ENCODE measurements around the gene PXMP2.

PXMP2 gene

DNA sequence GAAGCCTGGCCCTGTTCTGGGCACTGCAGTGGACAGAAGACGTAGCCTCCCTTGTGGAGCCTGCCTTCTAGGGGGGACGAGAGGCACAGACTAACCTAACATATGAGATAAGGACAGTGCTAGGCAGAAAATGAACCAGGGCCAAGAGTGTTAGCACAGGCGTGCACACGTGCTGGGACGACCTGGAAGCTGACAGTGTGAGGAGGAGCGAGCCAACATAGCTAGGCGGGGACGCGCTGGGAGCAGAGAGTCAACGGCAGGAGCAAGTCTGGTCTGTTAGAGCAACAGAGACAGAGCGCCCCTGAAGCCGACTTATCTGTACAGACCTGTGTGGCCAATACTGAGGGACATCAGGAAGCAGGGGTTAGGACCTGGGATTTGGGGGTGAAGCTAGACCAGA, 8.0 kb downstream of the PXMP2 start:
- DNase-seq, result no peak
- Mint-ChIP-seq H3K27me3 (no peaks in the 10 kb centered on the region), H3K9me3 (no peaks in the 10 kb centered on the region), H3K4me1 (no peaks in the 10 kb centered on the region), H3K27ac (no peak overlapping the region), H3K4me3 (no peak overlapping the region), H3K36me3 (peaks cover 41% of the 10 kb centered on the region)
- CTCF ChIA-PET, result no interaction called here

DNA sequence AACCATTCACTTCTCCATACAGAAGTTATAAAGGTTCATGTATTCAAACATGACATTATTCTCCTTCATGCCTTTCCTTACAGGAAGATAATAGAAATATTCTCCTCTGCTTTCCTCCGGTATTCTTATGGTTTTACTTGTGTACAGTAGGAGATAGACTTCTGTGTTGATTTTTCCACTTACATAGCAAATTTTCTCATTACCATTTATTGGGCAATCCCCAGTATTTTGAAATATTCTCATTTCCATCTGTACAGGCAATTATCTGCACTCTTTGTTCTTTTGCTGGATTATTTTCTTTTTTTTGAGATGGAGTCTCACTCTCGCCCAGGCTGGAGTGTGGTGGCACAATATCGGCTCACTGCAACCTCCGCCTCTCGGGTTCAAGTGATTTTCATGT, 11.0 kb downstream of the PXMP2 start:
- no peak overlapping the region for H3K4me3 Mint-ChIP-seq
- no peaks in the 10 kb centered on the region for H3K4me1 Mint-ChIP-seq
- no peak for DNase-seq
- no peaks in the 10 kb centered on the region for H3K27me3 Mint-ChIP-seq
- no peak overlapping the region for H3K27ac Mint-ChIP-seq
- H3K9me3 Mint-ChIP-seq, result no peaks in the 10 kb centered on the region
- peaks cover 44% of the 10 kb centered on the region for H3K36me3 Mint-ChIP-seq
- CTCF ChIA-PET, result no interaction called here

DNA sequence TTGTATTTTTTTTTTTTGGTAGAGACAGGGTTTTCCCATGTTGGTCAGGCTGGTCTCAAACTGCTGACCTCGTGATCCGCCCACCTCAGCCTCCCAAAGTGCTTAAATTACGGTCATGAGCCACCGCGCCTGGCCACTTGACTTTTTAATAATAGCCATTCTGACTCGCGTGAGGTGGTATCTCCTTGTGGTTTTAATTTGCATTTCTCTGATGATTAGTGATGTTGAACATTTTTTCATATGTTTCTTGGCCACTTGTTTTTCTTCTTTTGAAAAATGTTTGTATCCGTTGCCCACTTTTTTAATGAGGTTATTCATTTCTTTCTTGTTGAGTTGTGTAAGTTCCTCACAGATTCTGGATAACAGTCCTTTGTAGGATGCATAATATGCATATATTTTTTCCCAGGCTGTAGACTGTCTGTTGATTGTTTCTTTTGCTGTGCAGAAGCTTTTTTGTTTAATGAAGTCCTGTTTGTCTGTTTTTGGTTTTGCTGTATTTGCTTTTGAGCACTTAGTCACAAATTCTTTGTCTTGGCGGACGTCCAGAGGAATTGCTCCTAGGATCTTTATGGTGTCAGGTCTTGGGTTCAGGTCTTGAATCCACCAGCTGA, 12.9 kb downstream of the PXMP2 start:
- H3K27me3 Mint-ChIP-seq, result no peaks in the 10 kb centered on the region
- no peaks in the 10 kb centered on the region for H3K9me3 Mint-ChIP-seq
- no peak overlapping the region for H3K4me3 Mint-ChIP-seq
- no peaks in the 10 kb centered on the region for H3K4me1 Mint-ChIP-seq
- H3K36me3 Mint-ChIP-seq, result peaks cover 56% of the 10 kb centered on the region
- no peak overlapping the region for H3K27ac Mint-ChIP-seq
- CTCF ChIA-PET, result no interaction called here
- no peak for DNase-seq

DNA sequence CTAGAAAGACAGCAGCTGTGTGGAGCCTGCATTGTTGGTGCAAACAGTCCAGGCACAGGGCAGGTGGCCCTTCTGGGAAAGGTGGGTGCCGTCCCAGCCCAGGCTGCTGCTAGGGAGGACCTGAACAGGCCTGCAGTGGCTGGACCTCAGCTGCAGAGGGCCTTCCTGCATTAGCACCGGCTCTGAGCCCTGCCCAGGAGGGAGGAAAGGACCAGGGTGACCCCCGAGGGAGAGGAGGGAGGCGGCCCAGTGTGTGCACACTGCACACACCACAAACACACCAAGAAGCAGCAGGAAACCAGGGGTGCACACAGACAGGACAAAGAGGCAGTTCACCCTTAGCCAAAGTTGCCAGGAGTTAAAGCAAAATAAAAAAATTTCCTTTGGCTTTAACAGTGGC, 15.3 kb downstream of the PXMP2 start:
- Mint-ChIP-seq H3K36me3 (peaks cover 53% of the 10 kb centered on the region), H3K4me3 (no peak overlapping the region), H3K27ac (peak overlapping the region; percentile 2), H3K27me3 (no peaks in the 10 kb centered on the region), H3K9me3 (no peaks in the 10 kb centered on the region), H3K4me1 (peaks cover 3% of the 10 kb centered on the region)
- CTCF ChIA-PET, result no interaction called here
- DNase-seq, result no peak

DNA sequence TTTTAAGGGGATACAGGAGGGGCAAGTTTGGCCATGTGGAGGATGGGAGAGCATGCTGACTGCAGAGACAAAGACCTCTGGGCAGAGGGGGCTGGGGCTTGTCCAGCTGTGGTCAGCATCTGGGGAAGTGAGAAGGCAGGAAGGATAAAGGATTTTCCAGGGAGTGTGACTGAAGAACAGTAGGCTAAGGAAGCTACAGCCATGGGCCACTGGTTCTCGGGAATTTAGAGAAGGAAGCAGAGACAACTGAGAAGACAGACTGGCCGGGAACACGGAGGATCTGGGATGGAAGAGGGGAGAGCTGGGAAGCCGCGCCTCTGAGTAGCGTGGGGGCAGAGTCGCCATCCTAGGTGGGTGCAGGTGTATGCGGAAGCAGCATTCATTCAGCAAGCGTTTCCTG, 16.3 kb downstream of the PXMP2 start:
- Mint-ChIP-seq H3K27me3 (no peaks in the 10 kb centered on the region), H3K4me3 (no peak overlapping the region), H3K9me3 (no peaks in the 10 kb centered on the region), H3K4me1 (peaks cover 3% of the 10 kb centered on the region), H3K27ac (no peak overlapping the region), H3K36me3 (peaks cover 54% of the 10 kb centered on the region)
- no peak for DNase-seq
- CTCF ChIA-PET, result no interaction called here

DNA sequence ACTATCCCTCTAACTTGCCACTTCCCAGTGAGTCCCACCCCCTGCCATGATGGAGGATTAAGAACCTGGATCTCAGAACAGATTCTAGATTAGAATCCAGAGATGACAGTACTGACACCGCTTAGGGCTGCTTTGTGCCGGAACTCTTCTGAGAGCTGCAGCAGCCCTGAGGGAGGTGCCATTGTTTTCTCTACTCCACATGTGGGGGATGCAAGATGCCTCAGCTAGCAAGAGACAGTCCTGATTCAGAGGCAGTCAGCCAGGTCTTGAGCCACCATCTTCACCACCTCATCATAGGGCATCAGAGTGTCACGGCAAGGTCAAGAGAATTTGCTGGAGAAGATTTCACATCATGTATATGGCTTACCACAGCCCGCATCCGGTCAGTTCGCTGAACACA, 19.9 kb downstream of the PXMP2 start:
- Mint-ChIP-seq H3K36me3 (peaks cover 35% of the 10 kb centered on the region), H3K27me3 (no peaks in the 10 kb centered on the region), H3K4me3 (no peak overlapping the region), H3K9me3 (no peaks in the 10 kb centered on the region), H3K4me1 (peaks cover 16% of the 10 kb centered on the region), H3K27ac (no peak overlapping the region)
- CTCF ChIA-PET, result no interaction called here
- DNase-seq, result no peak

DNA sequence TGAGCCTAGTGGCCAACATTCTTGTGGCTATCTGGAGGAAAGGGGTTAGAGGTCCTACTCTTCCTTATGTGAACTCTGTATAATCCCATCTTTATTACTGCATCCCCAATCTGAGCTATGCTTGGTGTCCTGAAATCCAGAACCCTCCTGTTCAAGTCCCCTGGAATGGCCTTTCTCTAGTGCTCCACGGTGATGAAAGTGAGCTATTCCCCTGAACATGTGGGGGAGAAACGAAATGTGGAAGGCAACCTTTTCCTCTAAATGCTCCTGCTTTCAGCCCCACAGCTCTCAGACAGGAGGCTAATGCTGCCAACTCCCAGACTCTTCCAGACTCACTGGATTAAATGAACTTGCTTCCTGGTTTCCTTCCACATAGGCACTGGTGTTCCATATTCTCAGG, 20.8 kb downstream of the PXMP2 start:
- no peaks in the 10 kb centered on the region for H3K27me3 Mint-ChIP-seq
- peaks cover 24% of the 10 kb centered on the region for H3K4me1 Mint-ChIP-seq
- no peak overlapping the region for H3K4me3 Mint-ChIP-seq
- no peaks in the 10 kb centered on the region for H3K9me3 Mint-ChIP-seq
- peaks cover 34% of the 10 kb centered on the region for H3K36me3 Mint-ChIP-seq
- DNase-seq, result no peak
- CTCF ChIA-PET, result no interaction called here
- H3K27ac Mint-ChIP-seq, result peak overlapping the region; percentile 12

DNA sequence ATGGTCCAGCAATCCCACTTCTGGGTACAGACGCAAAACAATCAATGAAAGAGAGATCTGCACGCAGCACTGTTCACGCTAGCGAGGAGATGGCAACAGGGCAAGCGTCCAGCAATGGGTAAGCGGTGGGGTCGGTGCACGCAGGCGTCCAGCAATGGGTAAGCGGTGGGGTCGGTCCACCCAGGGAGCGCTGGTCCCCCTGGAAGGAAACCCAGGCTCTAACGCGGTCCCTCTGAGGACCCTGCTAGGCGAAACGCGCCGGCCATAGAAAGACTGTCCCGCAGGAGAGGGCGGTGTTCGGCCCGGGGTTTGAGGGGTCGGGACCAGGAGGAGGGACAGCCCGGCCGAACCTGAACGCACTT, 22.6 kb downstream of the PXMP2 start:
- H3K27ac Mint-ChIP-seq, result peak overlapping the region; percentile 89
- DNase-seq, result no peak
- peaks cover 28% of the 10 kb centered on the region for H3K4me1 Mint-ChIP-seq
- H3K27me3 Mint-ChIP-seq, result no peaks in the 10 kb centered on the region
- peak overlapping the region; percentile 90 for H3K4me3 Mint-ChIP-seq
- H3K36me3 Mint-ChIP-seq, result peaks cover 26% of the 10 kb centered on the region
- H3K9me3 Mint-ChIP-seq, result no peaks in the 10 kb centered on the region
- CTCF ChIA-PET, result no interaction called here

DNA sequence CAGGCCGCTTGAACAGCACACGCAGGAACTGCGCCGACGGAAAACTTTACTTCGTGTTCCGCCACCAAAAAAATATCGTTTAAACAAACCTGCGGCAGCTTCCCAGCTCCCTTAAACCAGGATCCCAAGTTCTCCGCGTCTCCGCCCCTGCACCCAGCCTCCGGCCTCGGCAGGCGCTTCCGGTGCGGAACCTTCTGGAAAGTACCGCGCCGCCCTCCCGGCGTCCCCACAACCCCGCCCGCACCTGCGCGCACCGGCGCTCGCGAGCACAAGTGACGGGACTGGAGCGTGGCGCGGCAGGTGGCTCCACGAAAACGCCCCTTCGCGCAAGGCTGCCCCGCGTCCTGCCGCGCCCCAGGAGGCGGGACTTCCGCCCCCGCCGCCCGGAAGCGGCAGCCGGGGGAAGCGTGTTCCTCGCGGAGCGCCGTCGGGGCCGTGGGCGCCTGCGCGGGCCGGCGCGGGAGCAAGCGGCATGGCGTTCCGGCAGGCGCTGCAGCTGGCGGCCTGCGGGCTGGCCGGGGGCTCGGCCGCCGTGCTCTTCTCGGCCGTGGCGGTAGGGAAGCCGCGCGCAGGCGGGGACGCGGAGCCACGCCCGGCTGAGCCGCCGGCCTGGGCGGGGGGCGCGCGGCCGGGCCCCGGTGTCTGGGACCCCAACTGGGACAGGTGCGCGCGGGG, 23.2 kb downstream of the PXMP2 start, which contains the start of gene PGAM5:
Gene PGAM5, plus strand, starts transcription at position 438 of the 675 bp plus-strand sequence. Its CDS starts 35 bp downstream, at position 473.
- CTCF ChIA-PET, result no interaction called here
- peaks cover 28% of the 10 kb centered on the region for H3K4me1 Mint-ChIP-seq
- peak within 1 kb of the TSS; percentile 89 for H3K27ac Mint-ChIP-seq
- DNase-seq, result peak; percentile 94
- peaks cover 24% of the 10 kb centered on the region for H3K36me3 Mint-ChIP-seq
- H3K9me3 Mint-ChIP-seq, result no peaks in the 10 kb centered on the region
- H3K4me3 Mint-ChIP-seq, result peak within 1 kb of the TSS; percentile 90
- no peaks in the 10 kb centered on the region for H3K27me3 Mint-ChIP-seq

DNA sequence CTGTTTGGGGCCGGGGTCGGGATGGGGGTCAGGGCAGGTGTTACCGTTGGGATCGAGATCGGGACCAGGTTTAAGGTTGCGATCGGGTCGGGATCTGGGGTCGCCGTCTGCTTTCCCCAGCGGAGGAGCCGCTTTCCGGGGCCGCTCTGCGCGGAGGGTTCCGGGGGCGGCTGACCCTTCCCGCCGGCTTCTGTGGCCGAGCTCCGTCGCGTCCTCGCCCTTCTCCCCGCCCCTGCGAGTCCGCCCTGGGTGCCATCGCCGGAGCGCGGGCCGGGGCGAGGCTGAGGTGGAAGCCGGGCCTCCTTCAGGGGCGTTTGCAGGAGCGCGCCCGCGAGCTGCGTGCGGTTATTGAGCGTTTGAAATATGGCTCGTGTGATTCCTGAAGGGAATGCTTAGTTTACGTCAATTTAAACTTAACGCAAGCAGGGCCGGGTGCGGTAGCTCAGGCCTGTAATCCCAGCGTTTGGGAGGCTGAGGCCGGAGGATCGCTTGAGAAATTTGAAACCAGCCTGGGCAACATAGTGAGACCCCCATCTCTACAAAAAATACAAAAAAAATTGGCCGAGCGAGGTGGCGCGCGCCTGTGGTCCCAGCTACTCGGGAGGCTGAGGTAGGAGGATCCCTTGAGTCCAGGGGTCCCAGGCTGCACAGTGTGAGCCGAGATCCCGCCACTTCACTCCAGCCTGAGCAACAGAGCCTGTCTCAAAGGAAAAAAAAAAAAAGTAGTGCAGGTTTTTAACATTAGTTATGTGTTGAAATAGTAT, 23.9 kb downstream of the PXMP2 start:
- Mint-ChIP-seq H3K4me3 (peak overlapping the region; percentile 82), H3K36me3 (peaks cover 24% of the 10 kb centered on the region), H3K4me1 (peaks cover 28% of the 10 kb centered on the region), H3K9me3 (no peaks in the 10 kb centered on the region), H3K27ac (peak overlapping the region; percentile 49), H3K27me3 (no peaks in the 10 kb centered on the region)
- DNase-seq, result peak; percentile 49
- CTCF ChIA-PET, result no interaction called here

DNA sequence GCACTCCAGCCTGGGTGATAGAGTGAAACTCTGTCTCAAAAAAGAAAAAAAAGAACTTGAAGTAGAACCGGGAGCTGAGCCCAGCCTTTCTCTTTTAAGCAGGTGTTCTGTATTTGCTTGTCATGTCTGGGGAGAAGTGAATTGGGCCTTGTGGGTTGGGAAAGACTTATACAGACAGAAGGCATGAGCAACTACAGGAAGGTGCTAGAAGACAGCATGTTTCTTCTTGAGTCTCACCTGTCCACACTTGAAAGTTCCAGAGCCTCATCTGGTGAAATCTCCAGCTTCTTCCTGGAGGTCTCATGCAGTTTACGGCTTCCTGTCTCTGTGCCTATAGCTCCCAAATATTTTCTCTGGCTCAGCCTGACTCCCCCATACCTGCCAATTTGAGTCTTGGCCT, 25.7 kb downstream of the PXMP2 start:
- Mint-ChIP-seq H3K9me3 (no peaks in the 10 kb centered on the region), H3K27me3 (no peaks in the 10 kb centered on the region), H3K4me1 (peaks cover 25% of the 10 kb centered on the region), H3K27ac (no peak overlapping the region), H3K4me3 (peak overlapping the region; percentile 15), H3K36me3 (peaks cover 26% of the 10 kb centered on the region)
- CTCF ChIA-PET, result no interaction called here
- DNase-seq, result no peak

DNA sequence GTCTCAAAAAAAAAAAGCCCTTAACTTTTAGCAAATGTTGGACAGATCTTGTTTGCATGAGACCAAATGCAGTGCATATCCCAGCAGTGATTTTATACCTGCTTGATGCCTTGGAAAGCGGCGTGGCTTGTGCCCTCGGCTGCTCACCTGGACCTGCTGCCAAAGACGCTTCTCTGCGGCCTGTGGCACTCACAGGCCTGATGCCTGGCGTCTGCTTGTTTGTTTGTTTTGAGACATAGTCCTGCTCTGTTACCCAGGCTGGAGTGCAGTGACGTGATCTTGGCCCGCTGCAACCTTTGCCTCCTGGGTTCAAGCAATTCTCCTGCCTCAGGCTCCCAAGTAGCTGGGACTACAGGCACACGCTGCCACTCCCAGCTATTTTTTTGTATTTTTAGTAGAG, 28.5 kb downstream of the PXMP2 start:
- Mint-ChIP-seq H3K36me3 (peaks cover 31% of the 10 kb centered on the region), H3K27ac (no peak overlapping the region), H3K4me3 (no peak overlapping the region), H3K9me3 (no peaks in the 10 kb centered on the region), H3K4me1 (peaks cover 20% of the 10 kb centered on the region), H3K27me3 (no peaks in the 10 kb centered on the region)
- CTCF ChIA-PET, result no interaction called here
- no peak for DNase-seq

DNA sequence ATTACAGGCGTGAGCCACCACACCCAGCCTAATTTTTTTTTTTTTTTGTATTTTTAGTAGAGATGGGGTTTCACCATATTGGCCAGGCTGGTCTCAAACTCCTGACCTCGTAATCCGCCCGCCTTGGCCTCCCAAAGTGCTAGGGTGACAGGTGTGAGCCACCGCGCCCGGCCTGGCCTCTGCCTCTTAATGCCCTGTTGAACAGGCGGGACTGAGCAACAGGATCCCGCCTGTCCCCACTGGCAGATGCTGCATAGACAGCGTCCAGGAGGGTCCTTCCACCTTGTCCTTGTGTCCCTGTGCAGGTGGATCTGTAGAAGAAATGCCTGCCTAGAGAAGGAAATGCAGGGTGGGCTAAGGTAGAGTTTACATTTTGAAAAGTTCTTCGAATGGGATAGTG, 29.0 kb downstream of the PXMP2 start:
- CTCF ChIA-PET, result no interaction called here
- H3K4me3 Mint-ChIP-seq, result no peak overlapping the region
- H3K27ac Mint-ChIP-seq, result no peak overlapping the region

DNA sequence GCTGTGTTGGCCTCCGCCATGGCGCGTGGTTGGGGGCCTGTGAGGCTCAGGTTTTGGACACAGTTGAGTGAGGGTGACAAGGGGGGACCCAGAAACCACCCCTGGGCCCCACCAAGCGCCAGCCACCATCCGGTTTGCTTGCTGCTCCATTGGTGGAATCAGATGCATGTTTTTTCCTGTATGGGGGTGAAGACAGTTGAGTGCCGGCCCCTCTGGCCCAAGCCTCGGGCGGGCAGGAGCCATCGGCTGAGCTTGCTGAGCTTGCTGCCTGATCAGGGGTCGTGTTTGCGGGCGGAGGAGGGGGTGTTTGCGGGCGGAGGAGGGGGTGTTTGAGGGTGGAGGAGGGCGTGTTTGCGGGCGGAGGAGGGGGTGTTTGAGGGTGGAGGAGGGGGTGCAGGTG, 29.6 kb downstream of the PXMP2 start:
- no peak overlapping the region for H3K27ac Mint-ChIP-seq

More for the DNA sequence above, 29.0 kb downstream of the PXMP2 start:
- no peak for DNase-seq
- H3K36me3 Mint-ChIP-seq, result peaks cover 34% of the 10 kb centered on the region
- H3K9me3 Mint-ChIP-seq, result no peaks in the 10 kb centered on the region
- no peaks in the 10 kb centered on the region for H3K27me3 Mint-ChIP-seq
- peaks cover 19% of the 10 kb centered on the region for H3K4me1 Mint-ChIP-seq

More for the DNA sequence above, 29.6 kb downstream of the PXMP2 start:
- Mint-ChIP-seq H3K4me3 (no peak overlapping the region), H3K9me3 (no peaks in the 10 kb centered on the region), H3K4me1 (peaks cover 14% of the 10 kb centered on the region), H3K36me3 (peaks cover 37% of the 10 kb centered on the region), H3K27me3 (no peaks in the 10 kb centered on the region)
- no peak for DNase-seq
- CTCF ChIA-PET, result no interaction called here
